Mesenchymal stem cell (in vitro differentiated cells and primary cell): ENCODE results near the gene RFXAP.

Source experiments
- DNase-seq: peaks from one replicate; pipeline ENCODE4 v3.0.0-alpha.2; 2013
- H2AFZ ChIP-seq: one replicate; pipeline ENCODE4 v1.6.1; 2013; ENCODE audit warnings: low read depth, mild to moderate bottlenecking, control low read depth, inconsistent platforms, low read length, moderate library complexity
- H2AK5ac ChIP-seq: 2 replicates; pipeline ENCODE4 v1.6.1; 2013; ENCODE audit warnings: low read length, moderate library complexity, mild to moderate bottlenecking, inconsistent platforms; ENCODE audit not compliant: severe bottlenecking
- H2BK120ac ChIP-seq: one replicate; pipeline ENCODE4 v1.6.1; 2013; ENCODE audit warnings: low read depth, mild to moderate bottlenecking, inconsistent platforms, low read length, moderate library complexity
- H2BK12ac ChIP-seq, 2 experiments: one replicate each; pipeline ENCODE4 v1.6.1; 2013; ENCODE audit warnings: inconsistent platforms in 2 of 2, low read length in 2 of 2, mild to moderate bottlenecking in 2 of 2, moderate library complexity in 2 of 2, control low read depth in 1 of 2
- H2BK15ac ChIP-seq: one replicate; pipeline ENCODE4 v1.6.1; 2013; ENCODE audit warnings: mild to moderate bottlenecking, low read depth, inconsistent platforms; ENCODE audit not compliant: poor library complexity, severe bottlenecking
- H2BK5ac ChIP-seq: 2 replicates; pipeline ENCODE4 v1.6.1; 2013; ENCODE audit warnings: low read depth, mild to moderate bottlenecking, low read length, control low read depth, inconsistent platforms; ENCODE audit not compliant: poor library complexity, severe bottlenecking
- H3K14ac ChIP-seq, 2 experiments: one replicate each; pipeline ENCODE4 v1.6.1; 2013; ENCODE audit warnings: inconsistent platforms in 2 of 2, low read length in 2 of 2, control low read depth in 1 of 2, mild to moderate bottlenecking in 1 of 2, moderate library complexity in 1 of 2
- H3K18ac ChIP-seq, 2 experiments: one replicate each; pipeline ENCODE4 v1.6.1; 2013; ENCODE audit warnings: inconsistent platforms in 2 of 2, low read length in 2 of 2, control low read depth in 1 of 2, low read depth in 1 of 2, mild to moderate bottlenecking in 1 of 2
- H3K23ac ChIP-seq, 2 experiments: one replicate each; pipeline ENCODE4 v1.6.1; 2013; ENCODE audit warnings: inconsistent platforms in 2 of 2, low read length in 2 of 2, mild to moderate bottlenecking in 2 of 2, moderate library complexity in 2 of 2, control low read depth in 1 of 2
- H3K27ac ChIP-seq: 2 replicates; pipeline ENCODE4 v1.5.1; 2013; ENCODE audit warnings: mild to moderate bottlenecking, moderate library complexity, low read length, control low read depth, inconsistent platforms; ENCODE audit not compliant: poor library complexity, severe bottlenecking
- H3K27me3 ChIP-seq, 2 experiments: 2 replicates each; pipeline versions ENCODE4 v1.6.1 to v1.7.0; 2013; ENCODE audit warnings: low read length in 2 of 2, mild to moderate bottlenecking in 2 of 2, moderate library complexity in 2 of 2, control low read depth in 1 of 2, inconsistent platforms in 1 of 2; ENCODE audit not compliant: control insufficient read depth in 1 of 2, insufficient read depth in 1 of 2
- H3K36me3 ChIP-seq, 2 experiments: 2 replicates each; pipeline versions ENCODE4 v1.6.1 to v1.7.0; 2013; ENCODE audit warnings: low read length in 2 of 2, control low read depth in 1 of 2, inconsistent platforms in 1 of 2, low read depth in 1 of 2, mild to moderate bottlenecking in 1 of 2; ENCODE audit not compliant: insufficient read depth in 2 of 2, control insufficient read depth in 1 of 2
- H3K4ac ChIP-seq, 2 experiments: one replicate each; pipeline ENCODE4 v1.6.1; 2013; ENCODE audit warnings: inconsistent platforms in 2 of 2, low read length in 2 of 2, mild to moderate bottlenecking in 2 of 2, moderate library complexity in 2 of 2, control low read depth in 1 of 2, low read depth in 1 of 2
- H3K4me1 ChIP-seq: 2 replicates; pipeline ENCODE4 v1.6.1; 2013; ENCODE audit warnings: low read depth, low read length, control low read depth; ENCODE audit not compliant: control insufficient read depth, insufficient read depth
- H3K4me2 ChIP-seq: 2 replicates; pipeline ENCODE4 v1.6.1; 2013; ENCODE audit warnings: low read length, mild to moderate bottlenecking, inconsistent platforms; ENCODE audit not compliant: poor library complexity, severe bottlenecking
- H3K4me3 ChIP-seq, 2 experiments: 2 replicates each; pipeline versions ENCODE4 v1.5.1 to v1.7.0; 2013; ENCODE audit warnings: low read length in 2 of 2, mild to moderate bottlenecking in 2 of 2, control low read depth in 1 of 2, low read depth in 1 of 2; ENCODE audit not compliant: insufficient read depth in 1 of 2
- H3K79me1 ChIP-seq: replicated peaks from 2 replicates; pipeline ENCODE4 v1.6.1; 2013; ENCODE audit warnings: mild to moderate bottlenecking, control low read depth, low read length, inconsistent platforms; ENCODE audit not compliant: poor library complexity, severe bottlenecking
- H3K9ac ChIP-seq: 2 replicates; pipeline ENCODE4 v1.7.0; 2013; ENCODE audit warnings: mild to moderate bottlenecking, low read length, moderate library complexity
- H3K9me3 ChIP-seq: 2 replicates; pipeline ENCODE4 v1.7.0; 2013; ENCODE audit warnings: mild to moderate bottlenecking, low read length; ENCODE audit not compliant: control insufficient read depth
- H4K8ac ChIP-seq: one replicate; pipeline ENCODE4 v1.6.1; 2013; ENCODE audit warnings: inconsistent platforms, mild to moderate bottlenecking, low read length, moderate library complexity
- H4K91ac ChIP-seq: one replicate; pipeline ENCODE4 v1.6.1; 2013; ENCODE audit warnings: mild to moderate bottlenecking, low read length, inconsistent platforms
- WGBS: methylation state at CpG from one replicate; pipeline ENCODE4 v1.1.7; 2013; ENCODE audit warnings: mixed read lengths; 5-methylcytosine and 5-hydroxymethylcytosine counted together

The RFXAP gene

DNA sequence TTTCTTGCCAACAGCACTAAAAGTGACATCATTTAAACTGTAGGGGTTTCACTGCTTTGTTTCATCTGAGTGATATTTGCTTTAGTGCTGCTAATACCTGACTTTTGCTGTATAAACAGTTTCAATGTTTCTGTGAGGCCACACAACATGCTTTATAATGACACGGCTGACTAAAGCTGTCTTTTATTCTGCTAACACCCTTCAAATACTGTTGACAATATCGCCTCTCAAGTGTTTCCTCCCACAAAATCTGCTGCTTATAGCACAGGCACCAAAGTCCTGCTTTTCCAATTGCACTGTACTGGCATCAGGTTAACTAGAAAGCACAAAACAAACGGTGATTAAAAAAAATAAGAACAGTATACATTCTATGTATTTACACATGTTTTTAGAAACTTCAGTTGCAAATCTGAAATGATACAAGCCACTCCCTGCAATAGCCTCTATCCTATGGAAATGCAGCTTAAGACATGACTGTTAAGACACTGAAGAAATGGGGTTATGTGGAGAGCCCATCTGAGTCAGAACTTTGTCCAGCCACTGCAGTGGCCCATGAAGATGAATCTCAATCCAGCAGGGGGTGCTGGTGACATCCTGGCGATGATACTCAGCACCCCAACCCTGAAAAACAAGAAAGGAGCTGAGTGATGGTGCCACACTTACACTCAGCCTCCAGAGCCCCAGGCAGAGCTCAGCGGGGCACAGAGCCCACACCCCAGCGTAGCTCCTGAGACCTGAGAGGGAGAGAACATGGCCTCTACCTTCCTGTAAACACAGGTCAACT lies 29.4 kb downstream of the RFXAP start:
- H3K27me3 ChIP-seq = no peaks in the 10 kb centered on the region
- no peak overlapping the region for H3K9ac ChIP-seq
- H2AFZ ChIP-seq = no peak overlapping the region

DNA sequence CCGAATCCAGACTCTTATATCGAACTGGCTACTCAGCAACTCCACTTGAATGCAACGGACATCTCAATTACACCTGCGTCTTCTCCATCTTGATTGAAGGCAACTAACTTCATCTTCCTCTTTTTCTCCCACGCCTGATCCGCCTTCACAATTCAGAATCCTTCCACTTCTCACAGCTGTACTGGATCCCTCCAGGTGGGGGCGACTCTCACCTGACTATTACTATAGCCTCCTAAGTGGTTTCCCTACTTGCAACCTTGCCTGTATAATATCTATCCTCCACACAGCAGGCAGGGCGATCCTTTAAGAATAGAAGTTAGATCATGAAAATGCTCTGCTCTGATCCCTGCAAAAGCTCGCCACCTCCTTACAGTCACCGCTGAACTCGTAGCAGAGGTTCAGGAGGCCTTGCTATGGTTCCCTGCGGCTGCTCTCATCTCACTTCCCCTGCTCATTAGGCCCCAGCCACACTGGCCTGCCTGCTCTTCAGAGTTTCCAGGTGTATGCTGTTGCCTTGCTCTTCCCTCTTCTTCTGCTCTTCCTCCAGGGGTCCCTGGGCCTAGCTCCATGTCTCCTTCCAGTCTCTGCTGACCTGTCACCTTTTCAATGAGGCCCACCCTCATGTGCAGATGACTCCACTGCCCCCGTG lies 31.9 kb downstream of the RFXAP start:
- DNase-seq = no peak
- Histone ChIP-seq H2BK15ac (no peak overlapping the region), H2BK120ac (no peak overlapping the region), H3K27me3 (no peaks in the 10 kb centered on the region), H3K4me3 (no peak overlapping the region), H3K36me3 (peaks cover 0 to 5% of the 10 kb centered on the region in 2 experiments), H3K14ac (no peak overlapping the region), H2BK5ac (no peak overlapping the region), H3K4me2 (no peak overlapping the region), H3K9me3 (no peaks in the 10 kb centered on the region), H4K8ac (no peak overlapping the region), H3K4me1 (no peaks in the 10 kb centered on the region), H3K9ac (no peak overlapping the region), H3K23ac (no peak overlapping the region), H3K79me1 (peaks cover 2% of the 10 kb centered on the region), H3K18ac (no peak overlapping the region), H3K4ac (no peak overlapping the region), H2AFZ (no peak overlapping the region), H2AK5ac (no peak overlapping the region), H4K91ac (no peak overlapping the region), H3K27ac (no peak overlapping the region), H2BK12ac (no peak overlapping the region)
- 86% methylated on average over 13 of the region's 13 CpGs for WGBS

More for the DNA sequence above, 29.4 kb downstream of the RFXAP start:
- no peak overlapping the region for H3K4me3 ChIP-seq
- no peak overlapping the region for H3K18ac ChIP-seq
- H4K91ac ChIP-seq = no peak overlapping the region
- H2BK120ac ChIP-seq = no peak overlapping the region
- no peak overlapping the region for H2AK5ac ChIP-seq
- H3K4me2 ChIP-seq = no peak overlapping the region
- peak overlapping the region in 1 of 2 experiments; percentile 32 for H3K14ac ChIP-seq
- H3K4me1 ChIP-seq = no peaks in the 10 kb centered on the region
- H3K79me1 ChIP-seq = peaks cover 2% of the 10 kb centered on the region
- no peak overlapping the region for H2BK5ac ChIP-seq
- no peak overlapping the region for H3K4ac ChIP-seq
- no peaks in the 10 kb centered on the region for H3K9me3 ChIP-seq
- DNase-seq = no peak
- WGBS = 91% methylated on average over 5 of the region's 6 CpGs
- H3K27ac ChIP-seq = no peak overlapping the region
- peak overlapping the region in 1 of 2 experiments; percentile 80 for H3K23ac ChIP-seq
- H3K36me3 ChIP-seq = peaks cover 0 to 9% of the 10 kb centered on the region in 2 experiments
- no peak overlapping the region for H2BK12ac ChIP-seq
- no peak overlapping the region for H4K8ac ChIP-seq
- H2BK15ac ChIP-seq = no peak overlapping the region

DNA sequence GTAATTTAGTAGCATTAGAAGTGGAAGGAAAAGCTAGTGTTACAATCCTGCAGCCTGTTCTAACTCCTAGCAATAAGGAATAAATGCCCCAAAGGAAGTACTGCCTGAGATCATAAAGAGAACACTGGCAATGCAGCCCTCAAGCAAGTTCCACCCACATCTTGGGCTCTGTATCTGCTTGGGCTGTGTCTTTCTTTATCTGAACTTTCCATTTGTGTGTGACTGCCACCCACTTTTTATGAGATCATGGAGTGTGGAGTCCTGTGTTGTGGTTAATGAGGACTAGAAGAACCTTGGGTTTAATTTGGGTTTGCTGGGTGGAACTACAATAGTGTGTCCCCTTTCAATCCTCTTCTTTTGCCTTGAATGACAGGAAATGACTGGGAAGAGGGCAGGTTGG lies 38.2 kb downstream of the RFXAP start:
- Histone ChIP-seq H3K18ac (no peak overlapping the region), H2BK12ac (no peak overlapping the region), H2BK5ac (no peak overlapping the region), H3K4me3 (no peak overlapping the region), H2BK120ac (no peak overlapping the region), H3K4me2 (no peak overlapping the region), H3K36me3 (peaks cover 0 to 5% of the 10 kb centered on the region in 2 experiments), H3K9ac (no peak overlapping the region), H3K4me1 (no peaks in the 10 kb centered on the region), H3K9me3 (no peaks in the 10 kb centered on the region), H4K8ac (no peak overlapping the region), H4K91ac (no peak overlapping the region), H3K79me1 (no peaks in the 10 kb centered on the region), H2AK5ac (no peak overlapping the region), H2AFZ (no peak overlapping the region), H2BK15ac (no peak overlapping the region), H3K4ac (no peak overlapping the region), H3K14ac (no peak overlapping the region), H3K27me3 (no peaks in the 10 kb centered on the region), H3K23ac (no peak overlapping the region), H3K27ac (no peak overlapping the region)
- DNase-seq = no peak

DNA sequence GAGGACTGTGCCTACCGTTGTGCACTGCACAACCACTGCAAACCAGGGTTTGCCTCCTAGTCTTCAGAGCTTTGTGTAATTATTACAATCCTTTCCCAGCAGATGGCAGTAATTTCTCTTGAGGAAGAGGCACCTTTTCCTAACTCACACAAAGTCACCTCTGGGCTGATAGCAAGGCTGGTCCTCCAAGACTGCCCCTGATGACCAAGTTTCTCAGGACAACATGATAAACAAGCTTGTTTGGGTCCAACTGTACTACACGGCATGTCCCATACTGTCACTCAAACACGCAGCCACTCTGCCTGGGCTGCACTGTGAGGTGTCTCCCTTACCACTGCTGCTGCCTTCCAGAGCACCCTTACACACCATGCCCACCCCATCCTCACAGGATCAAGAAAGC lies 39.3 kb downstream of the RFXAP start:
- Histone ChIP-seq H2BK15ac (no peak overlapping the region), H3K4me2 (no peak overlapping the region), H4K8ac (no peak overlapping the region), H3K9ac (no peak overlapping the region), H2AK5ac (no peak overlapping the region), H3K23ac (no peak overlapping the region), H3K14ac (no peak overlapping the region), H3K4me1 (no peaks in the 10 kb centered on the region), H3K27ac (no peak overlapping the region), H3K9me3 (no peaks in the 10 kb centered on the region), H3K79me1 (no peaks in the 10 kb centered on the region), H2BK12ac (no peak overlapping the region), H2BK5ac (no peak overlapping the region), H2AFZ (no peak overlapping the region), H3K4me3 (no peak overlapping the region), H3K27me3 (no peaks in the 10 kb centered on the region), H3K4ac (no peak overlapping the region), H3K18ac (no peak overlapping the region), H3K36me3 (peaks cover 0 to 3% of the 10 kb centered on the region in 2 experiments), H2BK120ac (no peak overlapping the region), H4K91ac (no peak overlapping the region)
- 42% methylated on average over 3 of the region's 3 CpGs for WGBS
- DNase-seq = peak; percentile 65
